BJ (cell line): ENCODE results near the gene DNAAF1. TPM values are rescaled to one million over a fixed set of nuclear protein-coding genes. Genes with fewer than 3 reads are reported as not detected.
"Not testable (repeated sequence)": the region's sequence is repeated elsewhere in the genome, so short reads cannot be mapped to it uniquely, and the experiment has no call there.

Source experiments
- CTCF ChIA-PET: fragments of 350-600 bp; formaldehyde crosslinking; extraction: SDS; loops from one replicate; lab custom pipeline; 2021; ENCODE audit warnings: antibody characterized with exemption, inconsistent platforms; lab: Yijun Ruan, JAX
- POLR2A ChIA-PET: fragments of 300-600 bp; sonication (Branson Sonifier 250); formaldehyde crosslinking; extraction: SDS; loops from one replicate; lab custom pipeline; 2021; ENCODE audit warnings: antibody characterized with exemption; lab: Charles Lee
- DNase-seq: peaks from one replicate; pipeline ENCODE4 v3.0.0-alpha.2; 2011; ENCODE audit warnings: low read depth
- H3K27me3 ChIP-seq: 2 replicates; pipeline ENCODE4 v1.6.0; 2011; ENCODE audit warnings: low read length; ENCODE audit not compliant: control insufficient read depth, insufficient read depth
- H3K36me3 ChIP-seq: 2 replicates; pipeline ENCODE4 v1.5.1; 2011; ENCODE audit warnings: low read length; ENCODE audit not compliant: control insufficient read depth, insufficient read depth
- H3K4me3 ChIP-seq: 2 replicates; pipeline ENCODE4 v1.5.1; 2011; ENCODE audit warnings: low read depth, mild to moderate bottlenecking, control low read depth, low read length
- CTCF ChIP-seq: IDR thresholded peaks from 2 replicates; pipeline ENCODE4 v1.5.1; 2011; ENCODE audit warnings: low read depth, mild to moderate bottlenecking, control low read depth, inconsistent platforms, low read length, moderate library complexity; ENCODE audit not compliant: insufficient read depth
- polyA plus RNA-seq: library from polyadenylated mRNA; depleted of rRNA; stranded (reverse); fragments of >200 nt; gene quantifications from 2 replicates; pipeline ENCODE4 v1.2.3, GENCODE V29; 2011

Gene DNAAF1
- polyA plus RNA-seq, 1 experiment = not detected

GRCh38 chr16:84197466-84198128 is 52.5 kb downstream of the DNAAF1 start:
- CTCF ChIA-PET = no interaction called here

GRCh38 chr16:84198401-84198800 is 53.3 kb downstream of the DNAAF1 start:
- TF ChIP-seq CTCF = no peak
- peaks cover 3% of the 10 kb centered on the region; the same call in 1 of the 2 replicates for H3K27me3 ChIP-seq
- POLR2A ChIA-PET = no interaction called here
- no peak for DNase-seq
- H3K36me3 ChIP-seq = no peaks in the 10 kb centered on the region
- no peak overlapping the region for H3K4me3 ChIP-seq
- CTCF ChIA-PET = no interaction called here

More at GRCh38 chr16:84197466-84198128, 52.5 kb downstream of the DNAAF1 start:
- POLR2A ChIA-PET = no interaction called here
- Histone ChIP-seq H3K27me3 (peaks cover 4% of the 10 kb centered on the region; the same call in 1 of the 2 replicates), H3K36me3 (no peaks in the 10 kb centered on the region), H3K4me3 (no peak overlapping the region)
- TF ChIP-seq CTCF = no peak
- no peak for DNase-seq

GRCh38 chr16:84199097-84199496 is 54.0 kb downstream of the DNAAF1 start:
- CTCF ChIA-PET = interaction anchor here (0.5 to 2.8 kb wide), 2 partner anchors 12 to 14 kb away, joined by 3 to 9 read pairs; partner anchors contain the start of gene TAF1C

GRCh38 chr16:84199861-84200260 is 54.8 kb downstream of the DNAAF1 start:
- DNase-seq = no peak
- Histone ChIP-seq H3K36me3 (no peaks in the 10 kb centered on the region), H3K27me3 (0 out of 2 replicates have a peak, but pooled peaks cover 2% of the 10 kb centered on the region), H3K4me3 (no peak overlapping the region)
- ChIA-PET CTCF (interaction anchor here (0.5 to 2.8 kb wide), 2 partner anchors 13 kb away, joined by 3 to 9 read pairs; partner anchors contain the start of gene TAF1C), POLR2A (no interaction called here)
- no peak for TF ChIP-seq CTCF

More at GRCh38 chr16:84199097-84199496, 54.0 kb downstream of the DNAAF1 start:
- H3K36me3 ChIP-seq = no peaks in the 10 kb centered on the region
- H3K4me3 ChIP-seq = no peak overlapping the region
- TF ChIP-seq CTCF = no peak
- 0 out of 2 replicates have a peak, but pooled peaks cover 2% of the 10 kb centered on the region for H3K27me3 ChIP-seq
- no peak for DNase-seq
- POLR2A ChIA-PET = no interaction called here

GRCh38 chr16:84204551-84204950 is 59.4 kb downstream of the DNAAF1 start:
- DNase-seq, H3K27me3 ChIP-seq, H3K36me3 ChIP-seq, H3K4me3 ChIP-seq, POLR2A ChIA-PET: not testable (repeated sequence)
- CTCF ChIA-PET = interaction anchor here (0.9 to 1.5 kb wide), 3 partner anchors 11 to 14 kb away, joined by 3 to 4 read pairs (median 3); no protein-coding TSS in a partner anchor

GRCh38 chr16:84205123-84205522 is 60.0 kb downstream of the DNAAF1 start:
- DNase-seq, POLR2A ChIA-PET, H3K27me3 ChIP-seq, H3K4me3 ChIP-seq, CTCF ChIA-PET, H3K36me3 ChIP-seq: not testable (repeated sequence)
